Endothelial cell of umbilical vein (primary cell): ENCODE measurements around the gene ADGRD1. TPM values are rescaled to one million over a fixed set of nuclear protein-coding genes. Genes with fewer than 3 reads are reported as not detected.

Experiments used
- BruUV-seq: library from RNA; stranded (reverse); fragments of 400-500 nt; replicated peaks from 2 replicates; lab custom pipeline; 2021; lab: Mats Ljungman, UMichigan
- CTCF ChIA-PET: fragments of 300-600, 350-600 bp; sonication (Branson Sonifier 250); formaldehyde crosslinking; loops from one replicate; lab custom pipeline; 2021; ENCODE audit warnings: antibody characterized with exemption, inconsistent platforms; lab: Charles Lee
- POLR2A ChIA-PET: fragments of 300-600, 350-600 bp; sonication (Branson Sonifier 250); formaldehyde crosslinking; loops from one replicate; lab custom pipeline; 2021; ENCODE audit warnings: antibody characterized with exemption, inconsistent platforms; lab: Charles Lee
- DNase-seq: peaks from one replicate; pipeline ENCODE4 v3.0.0-alpha.2; 2011; ENCODE audit warnings: low read depth, low spot score
- FAIRE-seq: peaks from 2 replicates; lab custom pipeline; 2011; peaks lifted over from hg19 to GRCh38; lab: Jason Lieb, UNC
- H2AFZ ChIP-seq: 2 replicates; pipeline ENCODE4 v1.6.0; 2012; ENCODE audit warnings: low read depth, low read length, control low read depth, inconsistent platforms
- H3K27ac ChIP-seq: 2 replicates; pipeline ENCODE4 v1.5.1; 2011; ENCODE audit warnings: low read depth, mild to moderate bottlenecking, control low read depth, low read length, moderate library complexity; ENCODE audit not compliant: insufficient read depth
- H3K27me3 ChIP-seq, 2 experiments: 2 replicates each; pipeline versions ENCODE4 v1.6.0 to v1.6.1; 2011; ENCODE audit warnings: low read length in 2 of 2, mixed read lengths in 1 of 2; ENCODE audit not compliant: control insufficient read depth in 2 of 2, insufficient read depth in 2 of 2
- H3K36me3 ChIP-seq, 2 experiments: 2 replicates in 1 of 2; 3 replicates in 1 of 2; pipeline ENCODE4 v1.5.1; 2011; ENCODE audit warnings: low read length in 2 of 2, mild to moderate bottlenecking in 1 of 2, moderate library complexity in 1 of 2; ENCODE audit not compliant: control insufficient read depth in 2 of 2, insufficient read depth in 2 of 2; ENCODE audit errors: extremely low read depth in 1 of 2
- H3K4me1 ChIP-seq: 3 replicates; pipeline ENCODE4 v1.5.1; 2011; ENCODE audit warnings: mild to moderate bottlenecking, low read length; ENCODE audit not compliant: control insufficient read depth, insufficient read depth; ENCODE audit errors: extremely low read depth
- H3K4me2 ChIP-seq: 2 replicates; pipeline ENCODE4 v1.6.1; 2011; ENCODE audit warnings: low read length, control low read depth, mixed read lengths; ENCODE audit not compliant: insufficient read depth
- H3K4me3 ChIP-seq, 3 experiments: fragments of 200-600 bp in 1 of 3; sonication (generic), shearing (Covaris generic) in 1 of 3; replicated peaks in 1 of 3; 2 replicates each; pipeline ENCODE4 v1.5.1; 2011 to 2016; ENCODE audit warnings: control low read depth in 3 of 3, low read length in 3 of 3, mild to moderate bottlenecking in 2 of 3, inconsistent platforms in 1 of 3, low read depth in 1 of 3, moderate library complexity in 1 of 3; ENCODE audit not compliant: insufficient read depth in 1 of 3
- H3K79me2 ChIP-seq: 2 replicates; pipeline ENCODE4 v1.6.0; 2012; ENCODE audit warnings: low read length, inconsistent platforms; ENCODE audit not compliant: control insufficient read depth, insufficient read depth
- H3K9ac ChIP-seq: replicated peaks from 2 replicates; pipeline ENCODE3; 2011; ENCODE audit warnings: low read length, control low read depth; ENCODE audit not compliant: insufficient read depth; ENCODE audit errors: extremely low read depth
- H3K9me1 ChIP-seq: replicated peaks from 3 replicates; pipeline ENCODE4 v1.6.0; 2011; ENCODE audit warnings: mild to moderate bottlenecking, low read length; ENCODE audit not compliant: control insufficient read depth, insufficient read depth; ENCODE audit errors: extremely low read depth
- H3K9me3 ChIP-seq: replicated peaks from 2 replicates; pipeline ENCODE4 v1.5.1; 2012; ENCODE audit warnings: low read length, inconsistent platforms; ENCODE audit not compliant: control insufficient read depth, insufficient read depth
- H4K20me1 ChIP-seq: replicated peaks from 2 replicates; pipeline ENCODE3; 2011; ENCODE audit warnings: mild to moderate bottlenecking, low read length; ENCODE audit not compliant: control insufficient read depth, insufficient read depth; ENCODE audit errors: extremely low read depth
- CTCF ChIP-seq, 2 donors: IDR thresholded peaks; 1 replicate in 1 of 2; 2 replicates in 1 of 2; pipeline ENCODE4 v1.5.1; 2011; ENCODE audit warnings: low read length in 2 of 2, mild to moderate bottlenecking in 2 of 2, moderate library complexity in 2 of 2, control low read depth in 1 of 2, inconsistent platforms in 1 of 2, low read depth in 1 of 2; ENCODE audit not compliant: insufficient read depth in 1 of 2; ENCODE audit errors: extremely low read depth in 1 of 2
- EZH2 ChIP-seq: IDR thresholded peaks from 2 replicates; pipeline ENCODE4 v1.6.1; 2012; ENCODE audit warnings: borderline replicate concordance, low read depth, mild to moderate bottlenecking, moderate library complexity, low read length, inconsistent platforms; ENCODE audit not compliant: severe bottlenecking
- FOS ChIP-seq: IDR thresholded peaks from 2 replicates; pipeline ENCODE4 v1.6.1; 2011; ENCODE audit warnings: mild to moderate bottlenecking, low read length, moderate library complexity, borderline replicate concordance; ENCODE audit not compliant: insufficient read depth
- GATA2 ChIP-seq: IDR thresholded peaks from 2 replicates; pipeline ENCODE4 v1.7.0; 2011; ENCODE audit warnings: low read depth, mild to moderate bottlenecking, moderate library complexity, mixed read lengths, low read length; ENCODE audit not compliant: insufficient read length, insufficient read depth
- JUN ChIP-seq: IDR thresholded peaks from 2 replicates; pipeline ENCODE4 v1.6.1; 2011; ENCODE audit warnings: borderline replicate concordance, low read depth; ENCODE audit not compliant: insufficient read length, insufficient read depth
- MAX ChIP-seq: IDR thresholded peaks from 2 replicates; pipeline ENCODE4 v1.6.1; 2011; ENCODE audit not compliant: insufficient read depth, insufficient read length
- MYC ChIP-seq: IDR thresholded peaks from one replicate; pipeline ENCODE4 v1.6.1; 2011; ENCODE audit warnings: mild to moderate bottlenecking, low read depth, low read length
- POLR2A ChIP-seq: IDR thresholded peaks from 2 replicates; pipeline ENCODE4 v1.6.1; 2012; ENCODE audit warnings: low read depth, mild to moderate bottlenecking, control low read depth, low read length
- POLR2AphosphoS5 ChIP-seq: IDR thresholded peaks from 2 replicates; pipeline ENCODE4 v1.6.1; 2012; ENCODE audit warnings: low read depth, mild to moderate bottlenecking, control low read depth, low read length, moderate library complexity; ENCODE audit not compliant: insufficient read depth
- dilution Hi-C: fragments of 300-500 bp; cut with MboI; formaldehyde crosslinking; loops from one replicate; pipeline ENCODE4 v1.15.0; 2019; ENCODE audit warnings: low sequenced_read_pairs; ENCODE audit not compliant: extremely low pct_ligation_motif_present
- intact Hi-C: fragments of 100-400 bp; cut with micrococcal nuclease; formaldehyde crosslinking; loops from one replicate; pipeline ENCODE4 v1.10.0; 2022
- polyA plus RNA-seq, 4 experiments: library from polyadenylated mRNA; depleted of rRNA in 3 of 4; stranded (reverse) in 3 of 4; unstranded in 1 of 4; fragments of >200 nt; gene quantifications; 2 replicates each; pipeline versions ENCODE4 v1.2.1 to v1.2.3, GENCODE V29; 2011 to 2012; ENCODE audit warnings: missing spikeins in 1 of 4
- total RNA-seq: library from RNA; stranded (reverse); gene quantifications from 2 replicates; pipeline ENCODE4 v1.2.3, GENCODE V29; 2021

ADGRD1 gene
- total and polyA plus RNA-seq, 2 donors (not counting 3 experiments of a cell fraction or from before 2014, with no cell fraction given) = 0.07 TPM; not detected in 1

DNA sequence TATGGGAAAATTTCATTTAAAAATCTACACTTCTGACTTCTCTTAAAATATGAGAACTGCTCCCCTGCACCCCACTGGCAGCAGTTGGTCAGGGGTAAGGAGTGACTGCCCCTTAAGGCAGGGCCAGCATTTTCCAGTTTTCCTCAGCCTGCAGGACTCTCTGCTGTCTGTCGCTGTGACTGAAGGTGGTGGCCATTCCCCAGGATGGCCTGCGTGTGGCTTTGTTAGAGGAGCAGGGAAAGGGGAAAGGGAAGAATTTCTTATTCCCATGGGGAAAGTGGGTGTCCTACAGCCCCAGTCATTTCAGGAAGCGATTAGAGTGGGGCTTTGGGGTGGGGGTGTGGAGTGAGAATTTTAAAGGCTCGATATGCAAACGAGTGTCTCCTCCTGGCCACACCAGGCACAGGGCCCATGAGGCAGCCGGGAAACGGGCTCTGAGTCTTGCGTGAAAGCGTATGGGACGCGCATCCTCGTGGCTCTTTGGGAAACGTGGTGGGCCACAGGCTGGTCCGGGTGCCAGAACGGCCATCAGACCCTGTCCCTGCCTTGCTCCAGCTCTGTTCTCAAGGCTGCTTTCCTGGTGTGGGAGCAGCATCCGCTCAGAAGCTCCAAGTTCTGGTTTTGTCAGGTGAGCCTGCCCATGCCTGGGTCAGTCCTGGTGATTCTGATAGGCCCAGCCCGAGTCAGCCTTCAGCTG, 23.5 kb downstream of the ADGRD1 start:
- FAIRE-seq = no peak
- Histone ChIP-seq H3K79me2 (no peaks in the 10 kb centered on the region), H4K20me1 (no peaks in the 10 kb centered on the region), H3K4me1 (no peaks in the 10 kb centered on the region), H3K4me2 (no peak overlapping the region), H3K4me3 (no peak overlapping the region), H3K27ac (no peak overlapping the region), H3K27me3 (no peaks in the 10 kb centered on the region), H2AFZ (no peak overlapping the region), H3K9me3 (no peaks in the 10 kb centered on the region), H3K36me3 (no peaks in the 10 kb centered on the region), H3K9ac (no peak overlapping the region), H3K9me1 (no peaks in the 10 kb centered on the region)
- POLR2A ChIA-PET = no interaction called here
- dilution Hi-C loops = no loop called here
- intact Hi-C loops = no loop called here
- TF ChIP-seq POLR2AphosphoS5 (no peak), GATA2 (no peak), EZH2 (no peak), MYC (no peak), FOS (no peak), MAX (no peak), POLR2A (no peak), JUN (no peak), CTCF (IDR thresholded peaks at IDR 0.05; ENCODE audit: extremely low read depth in 1 of 2, insufficient read depth in 1 of 2, low read depth in 1 of 2, low read length in 2 of 2) (no peak)
- BruUV-seq = no TSS peak
- CTCF ChIA-PET = no interaction called here
- DNase-seq = no peak
